PFSK-1 (cell line): ENCODE results near the gene ARHGEF10L.

Source experiments
- FOXP2 ChIP-seq: optimal IDR thresholded peaks from 2 replicates; pipeline ENCODE3; 2011; ENCODE audit warnings: borderline replicate concordance, control low read depth, inconsistent platforms; ENCODE audit not compliant: insufficient read depth; ENCODE audit errors: extremely low read length, extremely low read depth
- POLR2AphosphoS5 ChIP-seq: IDR thresholded peaks from 2 replicates; pipeline ENCODE4 v1.6.1; 2012; ENCODE audit warnings: low read depth, mild to moderate bottlenecking, control low read depth, low read length, moderate library complexity
- SIN3A ChIP-seq: IDR thresholded peaks from 2 replicates; pipeline ENCODE4 v1.6.1; 2012; ENCODE audit warnings: mild to moderate bottlenecking, low read length, moderate library complexity, borderline replicate concordance; ENCODE audit not compliant: insufficient read depth
- TAF1 ChIP-seq: IDR thresholded peaks from 2 replicates; pipeline ENCODE4 v1.6.1; 2012; ENCODE audit warnings: low read length, control low read depth, borderline replicate concordance; ENCODE audit not compliant: insufficient read depth
- TF ChIP-seq, protein P1 (sequence below), 2 experiments: IDR thresholded peaks; 2 replicates each; pipeline versions ENCODE4 v1.6.1 to v1.8.0; 2011 to 2012; ENCODE audit warnings: low read depth in 2 of 2, low read length in 2 of 2, control low read depth in 1 of 2, inconsistent platforms in 1 of 2, mild to moderate bottlenecking in 1 of 2, moderate library complexity in 1 of 2; ENCODE audit not compliant: insufficient read depth in 1 of 2

- TF ChIP-seq FOXP2 (no peak), POLR2AphosphoS5 (no peak), TAF1 (no peak), SIN3A (no peak)
- TF ChIP-seq, protein P1, sequence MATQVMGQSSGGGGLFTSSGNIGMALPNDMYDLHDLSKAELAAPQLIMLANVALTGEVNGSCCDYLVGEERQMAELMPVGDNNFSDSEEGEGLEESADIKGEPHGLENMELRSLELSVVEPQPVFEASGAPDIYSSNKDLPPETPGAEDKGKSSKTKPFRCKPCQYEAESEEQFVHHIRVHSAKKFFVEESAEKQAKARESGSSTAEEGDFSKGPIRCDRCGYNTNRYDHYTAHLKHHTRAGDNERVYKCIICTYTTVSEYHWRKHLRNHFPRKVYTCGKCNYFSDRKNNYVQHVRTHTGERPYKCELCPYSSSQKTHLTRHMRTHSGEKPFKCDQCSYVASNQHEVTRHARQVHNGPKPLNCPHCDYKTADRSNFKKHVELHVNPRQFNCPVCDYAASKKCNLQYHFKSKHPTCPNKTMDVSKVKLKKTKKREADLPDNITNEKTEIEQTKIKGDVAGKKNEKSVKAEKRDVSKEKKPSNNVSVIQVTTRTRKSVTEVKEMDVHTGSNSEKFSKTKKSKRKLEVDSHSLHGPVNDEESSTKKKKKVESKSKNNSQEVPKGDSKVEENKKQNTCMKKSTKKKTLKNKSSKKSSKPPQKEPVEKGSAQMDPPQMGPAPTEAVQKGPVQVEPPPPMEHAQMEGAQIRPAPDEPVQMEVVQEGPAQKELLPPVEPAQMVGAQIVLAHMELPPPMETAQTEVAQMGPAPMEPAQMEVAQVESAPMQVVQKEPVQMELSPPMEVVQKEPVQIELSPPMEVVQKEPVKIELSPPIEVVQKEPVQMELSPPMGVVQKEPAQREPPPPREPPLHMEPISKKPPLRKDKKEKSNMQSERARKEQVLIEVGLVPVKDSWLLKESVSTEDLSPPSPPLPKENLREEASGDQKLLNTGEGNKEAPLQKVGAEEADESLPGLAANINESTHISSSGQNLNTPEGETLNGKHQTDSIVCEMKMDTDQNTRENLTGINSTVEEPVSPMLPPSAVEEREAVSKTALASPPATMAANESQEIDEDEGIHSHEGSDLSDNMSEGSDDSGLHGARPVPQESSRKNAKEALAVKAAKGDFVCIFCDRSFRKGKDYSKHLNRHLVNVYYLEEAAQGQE (IDR thresholded peaks at IDR 0.05; ENCODE audit: insufficient read depth in 1 of 2, low read depth in 2 of 2, low read length in 2 of 2): no peak
These were observed 52.4 kb downstream of the ARHGEF10L start for GRCh38 chr1:17591814-17592430.
